ENCODE results near the gene RFXANK. TPM values are rescaled to one million over a fixed set of nuclear protein-coding genes. Genes with fewer than 3 reads are reported as not detected.

Gene RFXANK
- total RNA-seq, 1 experiment from 2014 or later = 81.8 TPM

DNA sequence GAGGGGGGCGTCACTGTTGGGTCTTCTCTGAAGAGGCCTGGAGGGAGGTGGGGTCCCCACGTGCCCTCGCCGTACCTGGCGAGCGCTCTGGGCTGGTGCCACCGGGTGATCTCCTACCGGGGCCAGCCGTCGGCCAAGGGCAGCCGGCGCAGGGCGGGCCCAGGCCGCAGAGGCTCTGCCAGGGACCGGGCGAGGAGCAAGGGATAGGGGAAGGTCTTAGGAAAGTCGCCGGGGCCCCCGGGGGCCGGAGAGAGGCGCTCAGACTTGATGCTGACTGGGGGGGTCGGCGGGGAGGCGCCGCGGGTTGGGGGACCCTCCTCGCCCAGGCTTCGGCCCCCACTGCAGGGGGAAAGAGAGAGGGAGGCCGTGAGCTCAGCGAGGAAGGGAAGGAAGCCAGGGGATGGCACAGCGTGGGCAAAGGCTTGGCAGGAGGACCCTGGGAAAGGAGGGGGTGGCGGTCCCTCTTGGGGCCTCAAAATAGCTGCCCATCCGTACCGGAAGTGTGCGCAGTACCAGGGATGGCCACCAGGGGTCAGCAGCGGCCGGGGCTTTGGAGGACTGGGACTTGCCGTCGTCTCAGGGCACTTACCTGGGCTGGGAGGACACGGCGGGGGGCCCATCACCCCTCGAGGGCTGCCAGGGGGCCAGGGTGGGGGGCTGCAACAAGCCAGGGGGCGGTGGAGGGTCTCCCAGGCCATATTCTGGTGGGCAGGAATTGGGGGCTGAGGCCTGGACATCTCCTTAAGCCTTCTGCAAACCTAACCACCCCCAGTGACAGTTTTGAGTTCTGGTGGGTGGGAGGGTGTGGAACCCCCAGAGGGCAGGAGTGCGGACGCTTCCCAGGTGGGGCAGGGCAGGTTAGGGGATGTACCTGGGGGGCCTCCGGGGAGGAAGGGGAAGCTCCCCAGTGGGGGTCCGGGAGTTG is 46.1 kb upstream of the RFXANK start:
- H3K4me2 ChIP-seq (ENCODE audit: insufficient read depth, insufficient read length, low read length) = no peak overlapping the region
- H3K9ac ChIP-seq (ENCODE audit: extremely low read depth, insufficient read length, low read length) = no peak overlapping the region
- WGBS (ENCODE audit: extremely low coverage, insufficient read length, low lambda C conversion rate) = no CpG with 5 or more reads among the region's 47 CpGs
- Mint-ChIP-seq H3K36me3 (ENCODE audit: insufficient read depth in 1 of 3, low read depth in 3 of 3) (no peaks in the 10 kb centered on the region), H3K4me3 (no peak overlapping the region), H3K27me3 (ENCODE audit: low read depth) (peaks cover 28% of the 10 kb centered on the region), H3K27ac (peak overlapping the region in 1 of 3 experiments; percentile 77; a peak in 2 of 7 replicates), H3K9me3 (no peaks in the 10 kb centered on the region; a peak in 1 of 5 replicates), H3K4me1 (no peaks in the 10 kb centered on the region; a peak in 1 of 4 replicates)
- no peak overlapping the region for H3K14ac ChIP-seq (ENCODE audit: insufficient read depth, low read length)
- no peak overlapping the region for H2BK12ac ChIP-seq (ENCODE audit: insufficient read length, low read depth, low read length)
- H3K79me1 ChIP-seq (ENCODE audit: insufficient read depth, low read depth, low read length, poor library complexity, severe bottlenecking) = no peaks in the 10 kb centered on the region
- H3T11ph ChIP-seq (ENCODE audit: low read length) = no peak overlapping the region
- no peak overlapping the region for H2AK5ac ChIP-seq (ENCODE audit: insufficient read length, low read length)
- H2BK120ac ChIP-seq (ENCODE audit: low read depth, low read length, poor library complexity, severe bottlenecking) = no peak overlapping the region
- H3K23ac ChIP-seq (ENCODE audit: insufficient read length, low read depth, low read length) = no peak overlapping the region
- H3K9me3 ChIP-seq (ENCODE audit: control insufficient read depth, low read depth, low read length) = no peaks in the 10 kb centered on the region
- no peak overlapping the region for H3K56ac ChIP-seq (ENCODE audit: insufficient read length, low read depth, low read length)
- no peak overlapping the region for H3K27ac ChIP-seq (ENCODE audit: insufficient read length, low read depth, low read length)
- no peaks in the 10 kb centered on the region for H3K79me2 ChIP-seq (ENCODE audit: insufficient read depth, low read length)
- no peak overlapping the region for H2BK15ac ChIP-seq (ENCODE audit: low read depth, low read length)
- H3K27me3 ChIP-seq (ENCODE audit: insufficient read depth, low read length) = no peaks in the 10 kb centered on the region
- no peak overlapping the region for H2AFZ ChIP-seq (ENCODE audit: low read length)
- H4K5ac ChIP-seq (ENCODE audit: insufficient read length, low read depth, low read length) = no peak overlapping the region
- no peaks in the 10 kb centered on the region for H3K23me2 ChIP-seq (ENCODE audit: insufficient read length, low read depth, low read length, poor library complexity, severe bottlenecking)
- H2BK20ac ChIP-seq (ENCODE audit: low read depth, low read length, poor library complexity, severe bottlenecking) = no peak overlapping the region
- H4K91ac ChIP-seq (ENCODE audit: insufficient read length, low read depth, low read length) = no peak overlapping the region
- H3K18ac ChIP-seq (ENCODE audit: insufficient read length, low read depth, low read length) = no peak overlapping the region
- peak; percentile 89 for DNase-seq
- no peaks in the 10 kb centered on the region for H3K4me1 ChIP-seq (ENCODE audit: insufficient read depth, low read length)
- no peaks in the 10 kb centered on the region for H4K20me1 ChIP-seq (ENCODE audit: control insufficient read depth, insufficient read depth, insufficient read length)
- TF ChIP-seq, protein P1, sequence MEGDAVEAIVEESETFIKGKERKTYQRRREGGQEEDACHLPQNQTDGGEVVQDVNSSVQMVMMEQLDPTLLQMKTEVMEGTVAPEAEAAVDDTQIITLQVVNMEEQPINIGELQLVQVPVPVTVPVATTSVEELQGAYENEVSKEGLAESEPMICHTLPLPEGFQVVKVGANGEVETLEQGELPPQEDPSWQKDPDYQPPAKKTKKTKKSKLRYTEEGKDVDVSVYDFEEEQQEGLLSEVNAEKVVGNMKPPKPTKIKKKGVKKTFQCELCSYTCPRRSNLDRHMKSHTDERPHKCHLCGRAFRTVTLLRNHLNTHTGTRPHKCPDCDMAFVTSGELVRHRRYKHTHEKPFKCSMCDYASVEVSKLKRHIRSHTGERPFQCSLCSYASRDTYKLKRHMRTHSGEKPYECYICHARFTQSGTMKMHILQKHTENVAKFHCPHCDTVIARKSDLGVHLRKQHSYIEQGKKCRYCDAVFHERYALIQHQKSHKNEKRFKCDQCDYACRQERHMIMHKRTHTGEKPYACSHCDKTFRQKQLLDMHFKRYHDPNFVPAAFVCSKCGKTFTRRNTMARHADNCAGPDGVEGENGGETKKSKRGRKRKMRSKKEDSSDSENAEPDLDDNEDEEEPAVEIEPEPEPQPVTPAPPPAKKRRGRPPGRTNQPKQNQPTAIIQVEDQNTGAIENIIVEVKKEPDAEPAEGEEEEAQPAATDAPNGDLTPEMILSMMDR (conservative IDR thresholded peaks at IDR 0.05) = peak; percentile 92
- H4K8ac ChIP-seq (replicated peaks; ENCODE audit: insufficient read length, low read depth, low read length) = no peak overlapping the region
- no peak overlapping the region for H3K4ac ChIP-seq (ENCODE audit: low read depth, low read length)
- H2BK5ac ChIP-seq (ENCODE audit: insufficient read length, low read length) = no peak overlapping the region
